IMR-90 (cell line): ENCODE data around the gene CAMTA1.

ENCODE experiments used
- BHLHE40 ChIP-seq: fragments of 150-350 bp; IDR thresholded peaks from 2 replicates; pipeline ENCODE4 v1.6.1; 2016; ENCODE audit warnings: mild to moderate bottlenecking, low read depth, low read length
- CTCF ChIP-seq: conservative IDR thresholded peaks from 2 replicates; pipeline ENCODE4 v1.5.1; 2012; ENCODE audit warnings: mild to moderate bottlenecking, low read depth, low read length, improper control_type of control experiment

- TF ChIP-seq CTCF (no peak), BHLHE40 (no peak)
These were observed 262.6 kb downstream of the CAMTA1 start for GRCh38 chr1:7047866-7048265.
